HCT116 (cell line): ENCODE data around the gene EPHA2. TPM values are rescaled to one million over a fixed set of nuclear protein-coding genes. Genes with fewer than 3 reads are reported as not detected.

ENCODE experiments used
- ATAC-seq: fragments of 200-7000 bp; cut with Tn5 transposase; 2 replicates; pipeline ENCODE4 v1.9.1; 2020; ENCODE audit warnings: mild to moderate bottlenecking, moderate library complexity
- BruUV-seq: library from RNA; stranded (reverse); fragments of 400-500 nt; replicated peaks from 2 replicates; lab custom pipeline; 2021; lab: Mats Ljungman, UMichigan
- CTCF ChIA-PET: fragments of 300-600 bp; sonication (Branson Sonifier 250); formaldehyde crosslinking; loops from one replicate; lab custom pipeline; 2021; ENCODE audit warnings: antibody characterized with exemption; lab: Charles Lee
- POLR2A ChIA-PET: fragments of 300-600, 350-600 bp; sonication (Branson Sonifier 250); formaldehyde crosslinking; loops from one replicate; lab custom pipeline; 2021; ENCODE audit warnings: antibody characterized with exemption; lab: Charles Lee
- RAD21 ChIA-PET, 2 experiments: fragments of 300-600 bp; sonication (Branson Sonifier 250); formaldehyde crosslinking; loops; one replicate each; lab custom pipeline; 2023; ENCODE audit warnings: low total read pairs in 2 of 2; ENCODE audit not compliant: uncharacterized antibody in 2 of 2, unreplicated experiment in 2 of 2, low non-redundant PET in 1 of 2; lab: Charles Lee
- DNase-seq: peaks from one replicate; pipeline ENCODE4 v3.0.0-alpha.2; 2010; ENCODE audit warnings: low read depth, low spot score
- H2AFZ ChIP-seq: fragments of 200-600 bp; shearing (Covaris generic), sonication (generic); 2 replicates; pipeline ENCODE4 v1.6.1; 2017; ENCODE audit warnings: low read depth, mixed run types, mixed read lengths, antibody characterized with exemption, low read length; ENCODE audit not compliant: poor library complexity, severe bottlenecking
- H3K27ac ChIP-seq: 2 replicates; pipeline ENCODE4 v1.5.1; 2012; ENCODE audit warnings: low read depth, low read length
- H3K27me3 ChIP-seq: fragments of 200-600 bp; sonication (generic); 2 replicates; pipeline ENCODE4 v1.6.1; 2016; ENCODE audit warnings: mixed run types, low read length, mixed read lengths; ENCODE audit not compliant: insufficient read depth
- H3K36me3 ChIP-seq, 2 experiments: fragments of 200-500 bp in 1 of 2; fragments of 200-600 bp in 1 of 2; sonication (Bioruptor generic) in 1 of 2; sonication (generic) in 1 of 2; 2 replicates each; pipeline versions ENCODE4 v1.5.1 to v1.6.1; 2014 to 2016; ENCODE audit warnings: low read length in 2 of 2, inconsistent platforms in 1 of 2, mixed read lengths in 1 of 2, mixed run types in 1 of 2; ENCODE audit not compliant: insufficient read depth in 2 of 2, control insufficient read depth in 1 of 2
- H3K4me1 ChIP-seq, 2 experiments: fragments of 200-600 bp in 1 of 2; sonication (generic) in 1 of 2; 2 replicates each; pipeline versions ENCODE4 v1.5.1 to v1.6.1; 2012 to 2017; ENCODE audit warnings: low read length in 2 of 2, inconsistent platforms in 1 of 2, mild to moderate bottlenecking in 1 of 2, mixed read lengths in 1 of 2, mixed run types in 1 of 2, moderate library complexity in 1 of 2; ENCODE audit not compliant: insufficient read depth in 2 of 2, control insufficient read depth in 1 of 2
- H3K4me2 ChIP-seq: fragments of 200-600 bp; sonication (generic); 2 replicates; pipeline ENCODE4 v1.6.1; 2017; ENCODE audit warnings: mixed run types, low read length, mixed read lengths
- H3K4me3 ChIP-seq, 2 experiments: fragments of 200-600 bp in 1 of 2; sonication (generic) in 1 of 2; replicated peaks in 1 of 2; 2 replicates each; pipeline ENCODE4 v1.5.1; 2011 to 2016; ENCODE audit warnings: low read length in 2 of 2, control low read depth in 1 of 2, low read depth in 1 of 2, mild to moderate bottlenecking in 1 of 2, mixed read lengths in 1 of 2, mixed run types in 1 of 2
- H3K79me2 ChIP-seq: fragments of 200-600 bp; sonication (generic); 2 replicates; pipeline ENCODE4 v1.6.1; 2017; ENCODE audit warnings: mild to moderate bottlenecking, mixed run types, low read length, moderate library complexity, mixed read lengths; ENCODE audit not compliant: insufficient read depth
- H3K9ac ChIP-seq: fragments of 200-600 bp; sonication (generic); 2 replicates; pipeline ENCODE4 v1.6.1; 2016; ENCODE audit warnings: low read length, mixed read lengths
- H3K9me2 ChIP-seq: fragments of 200-600 bp; sonication (generic), shearing (Covaris generic); 2 replicates; pipeline ENCODE4 v1.6.1; 2017; ENCODE audit warnings: mixed run types, mild to moderate bottlenecking, moderate library complexity; ENCODE audit not compliant: insufficient read depth
- H3K9me3 ChIP-seq, 2 experiments: fragments of 200-500 bp in 1 of 2; fragments of 200-600 bp in 1 of 2; sonication (Bioruptor generic) in 1 of 2; sonication (generic) in 1 of 2; 2 replicates each; pipeline ENCODE4 v1.6.1; 2014 to 2017; ENCODE audit warnings: low read length in 2 of 2, mixed read lengths in 2 of 2, inconsistent platforms in 1 of 2, low read depth in 1 of 2, mild to moderate bottlenecking in 1 of 2, mixed run types in 1 of 2, moderate library complexity in 1 of 2; ENCODE audit not compliant: control insufficient read depth in 1 of 2, insufficient read depth in 1 of 2
- H4K20me1 ChIP-seq: fragments of 200-600 bp; sonication (generic), shearing (Covaris generic); 2 replicates; pipeline ENCODE4 v1.6.1; 2017; ENCODE audit warnings: mixed run types, mild to moderate bottlenecking, moderate library complexity; ENCODE audit not compliant: insufficient read depth
- CBX3 ChIP-seq: IDR thresholded peaks from 2 replicates; pipeline ENCODE4 v1.6.1; 2012; ENCODE audit warnings: low read depth
- CEBPB ChIP-seq: IDR thresholded peaks from 2 replicates; pipeline ENCODE4 v1.6.1; 2012; ENCODE audit warnings: low read depth
- EZH2 ChIP-seq: fragments of 200-600 bp; sonication (generic); IDR thresholded peaks from 2 replicates; pipeline ENCODE4 v1.6.1; 2017; ENCODE audit warnings: antibody characterized with exemption, mixed run types
- RAD21 ChIP-seq: IDR thresholded peaks from 2 replicates; pipeline ENCODE4 v1.6.1; 2012; ENCODE audit warnings: low read depth, mild to moderate bottlenecking
- SIN3A ChIP-seq: IDR thresholded peaks from 2 replicates; pipeline ENCODE4 v1.6.1; 2012; ENCODE audit warnings: low read depth
- SRF ChIP-seq: IDR thresholded peaks from 2 replicates; pipeline ENCODE4 v1.6.1; 2012; ENCODE audit warnings: low read depth
- TCF7L2 ChIP-seq: IDR thresholded peaks from 2 replicates; pipeline ENCODE4 v1.7.0; 2011; ENCODE audit warnings: borderline replicate concordance, inconsistent platforms; ENCODE audit not compliant: insufficient read depth, insufficient read length; ENCODE audit errors: extremely low read depth
- YY1 ChIP-seq: IDR thresholded peaks from 2 replicates; pipeline ENCODE4 v1.6.1; 2011; ENCODE audit warnings: low read length, low read depth, moderate library complexity, mild to moderate bottlenecking; ENCODE audit not compliant: insufficient replicate concordance; ENCODE audit errors: extremely low read depth
- ZNF274 ChIP-seq: fragments of 200-500 bp; sonication (Bioruptor generic); IDR thresholded peaks from 2 replicates; pipeline ENCODE4 v1.6.1; 2014; ENCODE audit warnings: mild to moderate bottlenecking, low read depth, low read length, inconsistent platforms
- intact Hi-C: fragments of 100-400 bp; cut with micrococcal nuclease; formaldehyde crosslinking; loops from 2 replicates; pipeline ENCODE4 v1.10.0; 2022
- total RNA-seq: library from RNA; stranded (reverse); gene quantifications from one replicate; pipeline ENCODE4 v1.2.1, GENCODE V29; 2021; ENCODE audit not compliant: unreplicated experiment
- TF ChIP-seq, protein P1 (sequence below): IDR thresholded peaks from 2 replicates; pipeline ENCODE4 v1.6.1; 2011; ENCODE audit warnings: mild to moderate bottlenecking, low read length, moderate library complexity; ENCODE audit not compliant: insufficient replicate concordance; ENCODE audit errors: extremely low read depth
- TF ChIP-seq, protein P2 (sequence below), 3 experiments: fragments of 200-600 bp in 1 of 3; sonication (generic) in 1 of 3; IDR thresholded peaks in 2 of 3; conservative IDR thresholded peaks in 1 of 3; 2 replicates each; pipeline ENCODE4 v1.5.1; 2012 to 2017; ENCODE audit warnings: low read depth in 2 of 3, low read length in 2 of 3, antibody characterized with exemption in 1 of 3, borderline replicate concordance in 1 of 3, control low read depth in 1 of 3, mild to moderate bottlenecking in 1 of 3, mixed read lengths in 1 of 3, mixed run types in 1 of 3, moderate library complexity in 1 of 3; ENCODE audit not compliant: insufficient read depth in 1 of 3
- TF ChIP-seq, protein P3 (sequence below): IDR thresholded peaks from 2 replicates; pipeline ENCODE4 v1.6.1; 2012

EPHA2 gene
- total RNA-seq, 1 experiment from 2014 or later: 164 TPM

DNA sequence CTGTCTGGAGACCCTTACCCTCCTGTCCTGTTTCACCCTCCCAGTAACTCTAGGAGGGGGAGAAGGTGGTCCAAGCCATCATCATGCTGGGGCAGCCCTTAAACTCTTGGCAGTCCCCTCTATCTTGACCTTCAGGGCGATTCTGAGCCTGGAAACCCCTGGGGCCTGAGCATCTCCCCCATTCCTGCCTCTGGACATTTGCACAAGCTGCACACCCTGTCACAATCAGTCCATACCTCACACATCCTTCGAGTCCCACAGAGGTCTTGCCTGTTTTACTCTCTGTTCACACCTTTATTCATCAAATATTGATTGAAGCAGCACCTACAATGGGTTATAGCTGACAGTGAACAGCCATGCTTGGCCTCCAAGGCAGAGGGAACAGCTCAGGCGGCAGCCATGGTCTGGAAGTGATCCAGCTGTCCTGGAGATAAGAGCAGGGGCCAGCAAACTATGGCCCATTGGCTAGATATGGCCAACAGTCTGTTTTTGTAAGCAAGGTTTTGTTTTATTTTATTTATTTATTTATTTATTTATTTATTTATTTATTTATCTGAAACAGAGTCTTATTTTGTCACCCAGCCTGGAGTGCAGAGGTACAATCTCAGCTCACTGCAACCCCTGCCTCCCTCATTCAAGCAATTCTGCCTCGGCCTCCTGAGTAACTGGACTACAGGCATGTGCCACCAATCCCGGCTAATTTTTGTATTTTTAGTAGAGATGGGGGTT lies 75.3 kb downstream of the EPHA2 start:
- intact Hi-C loops: no loop called here
- CTCF ChIA-PET: interaction anchor here (1.0 to 7.9 kb wide), 3 partner anchors 12 to 282 kb away, joined by 4 to 222 read pairs (median 24); no protein-coding TSS in a partner anchor
- no peaks in the 10 kb centered on the region for H3K9me2 ChIP-seq
- no peaks in the 10 kb centered on the region for H3K9me3 ChIP-seq
- DNase-seq (no peak), ATAC-seq (no peak)
- no peak overlapping the region for H3K9ac ChIP-seq
- H3K4me2 ChIP-seq: no peak overlapping the region
- RAD21 ChIA-PET: interaction anchor here (1.2 to 2.5 kb wide), 3 partner anchors 106 to 164 kb away, joined by 4 to 26 read pairs (median 4); no protein-coding TSS in a partner anchor
- POLR2A ChIA-PET: interaction anchor here (2.5 kb wide), 1 partner anchor 105 kb away, joined by 11 read pairs; no protein-coding TSS in a partner anchor
- no peaks in the 10 kb centered on the region for H3K36me3 ChIP-seq
- H3K79me2 ChIP-seq: no peaks in the 10 kb centered on the region
- no peak overlapping the region for H3K4me3 ChIP-seq
- TF ChIP-seq ZNF274: no peak
- TF ChIP-seq EZH2: no peak
- TF ChIP-seq RAD21: no peak
- TF ChIP-seq, protein P1, sequence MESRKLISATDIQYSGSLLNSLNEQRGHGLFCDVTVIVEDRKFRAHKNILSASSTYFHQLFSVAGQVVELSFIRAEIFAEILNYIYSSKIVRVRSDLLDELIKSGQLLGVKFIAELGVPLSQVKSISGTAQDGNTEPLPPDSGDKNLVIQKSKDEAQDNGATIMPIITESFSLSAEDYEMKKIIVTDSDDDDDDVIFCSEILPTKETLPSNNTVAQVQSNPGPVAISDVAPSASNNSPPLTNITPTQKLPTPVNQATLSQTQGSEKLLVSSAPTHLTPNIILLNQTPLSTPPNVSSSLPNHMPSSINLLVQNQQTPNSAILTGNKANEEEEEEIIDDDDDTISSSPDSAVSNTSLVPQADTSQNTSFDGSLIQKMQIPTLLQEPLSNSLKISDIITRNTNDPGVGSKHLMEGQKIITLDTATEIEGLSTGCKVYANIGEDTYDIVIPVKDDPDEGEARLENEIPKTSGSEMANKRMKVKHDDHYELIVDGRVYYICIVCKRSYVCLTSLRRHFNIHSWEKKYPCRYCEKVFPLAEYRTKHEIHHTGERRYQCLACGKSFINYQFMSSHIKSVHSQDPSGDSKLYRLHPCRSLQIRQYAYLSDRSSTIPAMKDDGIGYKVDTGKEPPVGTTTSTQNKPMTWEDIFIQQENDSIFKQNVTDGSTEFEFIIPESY: no peak
- no peak for TF ChIP-seq CEBPB
- no peak for TF ChIP-seq SRF
- TF ChIP-seq, protein P2, sequence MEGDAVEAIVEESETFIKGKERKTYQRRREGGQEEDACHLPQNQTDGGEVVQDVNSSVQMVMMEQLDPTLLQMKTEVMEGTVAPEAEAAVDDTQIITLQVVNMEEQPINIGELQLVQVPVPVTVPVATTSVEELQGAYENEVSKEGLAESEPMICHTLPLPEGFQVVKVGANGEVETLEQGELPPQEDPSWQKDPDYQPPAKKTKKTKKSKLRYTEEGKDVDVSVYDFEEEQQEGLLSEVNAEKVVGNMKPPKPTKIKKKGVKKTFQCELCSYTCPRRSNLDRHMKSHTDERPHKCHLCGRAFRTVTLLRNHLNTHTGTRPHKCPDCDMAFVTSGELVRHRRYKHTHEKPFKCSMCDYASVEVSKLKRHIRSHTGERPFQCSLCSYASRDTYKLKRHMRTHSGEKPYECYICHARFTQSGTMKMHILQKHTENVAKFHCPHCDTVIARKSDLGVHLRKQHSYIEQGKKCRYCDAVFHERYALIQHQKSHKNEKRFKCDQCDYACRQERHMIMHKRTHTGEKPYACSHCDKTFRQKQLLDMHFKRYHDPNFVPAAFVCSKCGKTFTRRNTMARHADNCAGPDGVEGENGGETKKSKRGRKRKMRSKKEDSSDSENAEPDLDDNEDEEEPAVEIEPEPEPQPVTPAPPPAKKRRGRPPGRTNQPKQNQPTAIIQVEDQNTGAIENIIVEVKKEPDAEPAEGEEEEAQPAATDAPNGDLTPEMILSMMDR (IDR thresholded peaks at IDR 0.05 in 2 of 3, conservative IDR thresholded peaks at IDR 0.05 in 1 of 3; ENCODE audit: borderline replicate concordance in 1 of 3, insufficient read depth in 1 of 3, low read depth in 2 of 3, low read length in 2 of 3): no peak
- no peak for TF ChIP-seq TCF7L2
- no peak for TF ChIP-seq CBX3
- TF ChIP-seq YY1: no peak
- TF ChIP-seq, protein P3, sequence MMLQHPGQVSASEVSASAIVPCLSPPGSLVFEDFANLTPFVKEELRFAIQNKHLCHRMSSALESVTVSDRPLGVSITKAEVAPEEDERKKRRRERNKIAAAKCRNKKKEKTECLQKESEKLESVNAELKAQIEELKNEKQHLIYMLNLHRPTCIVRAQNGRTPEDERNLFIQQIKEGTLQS: no peak
- TF ChIP-seq SIN3A: no peak
- no peak overlapping the region for H2AFZ ChIP-seq
- no TSS peak for BruUV-seq
- H3K4me1 ChIP-seq: peaks cover 24 to 52% of the 10 kb centered on the region in 2 experiments
- no peaks in the 10 kb centered on the region for H4K20me1 ChIP-seq
- no peaks in the 10 kb centered on the region for H3K27me3 ChIP-seq
- H3K27ac ChIP-seq: no peak overlapping the region
